Measurements from ENCODE around the gene SLC29A3.
A peak's percentile ranks its signal among the peaks of the same experiment; 100 is the strongest.

Gene SLC29A3

DNA sequence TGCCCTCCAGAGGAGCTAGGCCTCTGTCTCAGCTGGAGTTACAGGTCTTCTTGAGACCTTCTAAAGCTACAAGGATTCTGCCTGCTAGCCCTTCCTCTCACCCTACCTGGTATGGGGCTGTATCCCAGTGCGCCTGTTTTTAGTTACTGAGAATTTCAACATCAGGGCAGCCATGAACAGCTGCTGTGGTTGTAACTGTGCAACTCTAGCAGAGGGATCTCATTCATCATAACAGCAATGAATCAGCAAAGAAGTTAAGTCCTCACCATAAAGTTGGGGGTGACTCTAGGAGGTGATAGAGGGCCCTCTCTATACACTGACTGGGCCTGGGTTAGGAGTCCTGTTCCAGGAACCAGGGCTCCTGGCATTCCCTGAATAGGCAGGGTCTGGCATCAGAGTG is 63.7 kb downstream of the SLC29A3 start:
- no peak for TF ChIP-seq CTCF (IDR thresholded peaks at IDR 0.05)

- TF ChIP-seq CTCF (IDR thresholded peaks at IDR 0.05) = peak; percentile 93
These were observed 65.1 kb downstream of the SLC29A3 start for GRCh38 chr10:71383972-71384687.

DNA sequence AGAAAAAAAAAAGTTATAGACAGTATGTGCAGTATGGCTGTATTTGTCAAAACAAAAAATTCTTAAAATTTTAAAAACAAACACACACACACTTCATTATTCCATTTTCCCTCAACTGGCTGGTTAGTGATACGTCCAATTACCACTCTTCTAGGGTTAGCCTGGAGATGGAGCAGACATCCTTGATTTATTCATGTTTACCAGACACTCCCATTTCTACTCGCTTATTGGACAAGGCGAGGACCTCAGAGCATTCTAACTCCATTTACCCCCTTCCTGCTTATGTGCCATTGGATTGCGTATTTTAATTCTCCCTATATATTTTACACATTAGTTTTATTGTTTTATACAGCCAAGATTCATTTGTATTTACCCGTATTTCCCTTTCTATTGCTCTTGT is 69.1 kb downstream of the SLC29A3 start:
- no peak for TF ChIP-seq CTCF (IDR thresholded peaks at IDR 0.05)

DNA sequence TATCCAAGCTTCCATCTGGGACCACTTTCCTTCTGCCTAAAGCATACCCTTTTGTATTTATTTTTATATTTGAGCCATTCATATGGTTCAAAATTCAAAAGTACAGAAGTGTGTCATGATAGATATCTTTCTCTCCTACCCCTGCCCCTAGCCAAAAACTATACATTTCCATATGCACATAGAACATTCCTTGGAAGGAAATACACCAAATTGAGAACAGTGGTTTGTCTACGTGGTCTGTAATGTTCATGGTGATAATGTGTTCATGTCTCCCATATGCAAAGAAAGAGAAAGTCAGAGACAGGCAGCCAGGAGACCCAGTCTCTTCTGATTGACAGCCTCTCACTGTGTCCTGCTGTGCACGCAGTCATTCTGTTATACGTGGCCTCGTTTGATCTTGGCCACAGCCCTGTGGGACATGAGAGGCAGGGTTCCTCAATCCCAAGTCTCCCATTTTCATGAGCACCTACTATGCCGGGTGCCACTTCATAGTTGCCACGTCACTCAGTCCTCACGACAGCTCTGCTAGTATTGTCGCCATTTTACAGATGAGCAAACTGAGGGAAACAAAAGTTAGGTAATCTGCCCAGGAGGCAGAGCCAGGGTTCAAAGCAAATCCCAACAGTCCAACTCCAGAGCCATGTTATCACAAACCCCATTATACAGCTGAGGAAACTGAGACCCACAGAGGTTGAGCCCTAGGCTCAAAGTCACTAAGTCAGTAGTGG is 69.7 kb downstream of the SLC29A3 start:
- TF ChIP-seq CTCF (IDR thresholded peaks at IDR 0.05) = no peak

DNA sequence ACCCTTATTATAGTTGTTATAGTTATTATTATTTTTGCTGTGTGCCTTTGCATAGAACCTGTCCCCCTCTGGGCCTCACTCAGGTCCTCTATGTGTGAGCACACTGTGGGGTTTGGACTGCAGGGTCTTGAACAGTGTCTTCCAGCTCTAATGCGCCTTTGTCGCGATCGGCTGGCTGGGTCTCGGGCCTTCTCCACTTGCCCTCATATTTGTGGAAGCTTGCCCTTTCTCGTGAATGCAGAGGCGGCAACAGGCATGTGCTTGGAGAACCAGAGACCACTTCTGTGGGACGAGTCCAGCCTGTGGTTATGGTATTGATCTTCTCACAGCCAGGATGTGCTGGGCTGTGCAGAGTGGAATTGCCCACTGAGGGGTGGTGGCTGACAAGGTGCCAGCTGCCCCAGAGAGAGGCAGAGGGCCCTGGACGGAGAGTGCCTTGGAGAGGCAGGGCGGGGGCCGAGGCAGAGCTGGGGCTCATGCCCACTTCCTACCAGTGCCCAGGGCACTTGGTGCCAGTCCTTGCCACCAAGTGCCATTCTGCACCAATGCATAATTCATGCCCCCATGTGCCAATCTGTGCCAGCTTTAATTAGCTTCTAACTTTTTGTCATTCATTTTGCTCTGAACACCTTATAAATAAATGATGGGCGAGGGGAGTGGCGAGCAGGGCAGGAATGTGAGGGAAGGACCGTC is 70.9 kb downstream of the SLC29A3 start:
- no peak for TF ChIP-seq CTCF (IDR thresholded peaks at IDR 0.05)

DNA sequence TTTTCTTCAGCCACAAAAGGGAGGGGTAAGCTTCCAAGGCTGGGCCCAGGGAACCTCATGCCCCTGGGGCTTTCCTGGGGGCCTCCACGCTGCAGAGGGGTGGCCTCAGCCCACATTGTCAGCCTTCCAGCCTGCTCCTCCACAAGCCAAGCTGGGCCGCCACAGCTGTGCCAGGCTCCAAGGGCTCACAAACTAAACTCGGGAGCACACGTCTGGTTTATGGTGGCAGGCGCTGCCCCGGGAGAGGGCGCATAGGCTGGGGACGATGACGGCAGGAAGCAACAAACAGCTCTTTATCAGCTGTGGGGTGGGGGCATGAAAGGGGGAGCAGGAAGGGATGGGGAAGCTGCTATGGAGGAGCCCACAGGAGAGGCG is 71.4 kb downstream of the SLC29A3 start:
- no peak for TF ChIP-seq CTCF (IDR thresholded peaks at IDR 0.05)

DNA sequence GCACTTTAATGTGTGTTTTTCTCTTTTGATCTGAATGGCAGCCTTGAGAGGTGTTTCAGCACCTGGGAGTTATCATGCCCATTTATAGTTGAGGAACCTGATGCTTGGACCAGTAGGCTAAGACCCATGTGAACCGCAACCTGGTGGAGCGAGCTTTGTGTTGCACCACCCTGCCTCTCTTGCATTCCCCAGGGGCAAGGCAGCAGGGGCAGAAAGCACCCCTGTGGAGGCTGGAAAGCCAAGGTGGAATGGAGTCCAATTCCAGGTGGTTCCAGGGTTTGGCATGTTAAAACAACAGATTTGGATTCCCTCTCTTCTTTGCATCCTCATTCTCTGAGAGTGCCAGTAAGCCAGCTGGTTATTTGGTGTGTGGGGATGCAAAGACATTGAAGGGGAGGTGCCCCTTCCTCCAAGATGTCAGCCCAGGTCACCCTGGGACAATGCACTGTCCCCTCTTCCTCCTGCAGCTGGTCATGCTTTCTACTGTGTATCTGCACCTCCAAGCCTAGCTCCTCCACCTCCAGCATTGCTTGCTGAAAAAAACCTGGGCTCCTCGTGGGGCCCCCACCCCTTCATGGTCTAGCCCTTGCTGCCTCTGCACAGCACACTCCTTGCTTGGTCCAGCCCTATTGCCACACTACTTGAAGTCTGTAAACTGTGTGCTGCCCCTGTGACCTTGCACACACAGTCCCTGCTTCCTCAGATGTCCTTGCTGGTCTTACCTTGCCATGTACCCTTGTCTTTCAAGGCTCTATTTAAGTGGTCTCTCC is 72.0 kb downstream of the SLC29A3 start:
- TF ChIP-seq CTCF (IDR thresholded peaks at IDR 0.05) = no peak
